ENCODE results near the gene PLCH1. TPM values are rescaled to one million over a fixed set of nuclear protein-coding genes. Genes with fewer than 3 reads are reported as not detected.

Gene PLCH1
- total and polyA plus RNA-seq, 9 of the 15 experiments (the other 6 are each of a cell fraction or from before 2014, with no cell fraction given) = 0.17 to 0.62 (median 0.40) TPM

GRCh38 chr3:155598671-155599070 lies 146.2 kb downstream of the PLCH1 start:
- ChIA-PET POLR2A (interaction anchor here (0.7 kb wide), 1 partner anchor 81 kb away, joined by 3 read pairs; no protein-coding TSS in a partner anchor), CTCF (ENCODE audit: low intra/inter-chr PET ratio) (no interaction called here)
- ATAC-seq = no peak

More at GRCh38 chr3:155598671-155599070, 146.2 kb downstream of the PLCH1 start:
- H4K20me1 ChIP-seq (replicated peaks; ENCODE audit: control insufficient read depth, insufficient read depth, low read length) = no peaks in the 10 kb centered on the region
- H2AFZ ChIP-seq (ENCODE audit: low read depth, low read length) = no peak overlapping the region
- H3K4me2 ChIP-seq (ENCODE audit: insufficient read depth, low read length) = no peak overlapping the region
- in situ Hi-C loops (cut with MboI) (no loop called here), intact Hi-C loops (cut with micrococcal nuclease) (no loop called here)
- no peaks in the 10 kb centered on the region for H3K79me2 ChIP-seq (ENCODE audit: control insufficient read depth, insufficient read depth, low read length)
- no peaks in the 10 kb centered on the region for H3K36me3 ChIP-seq (ENCODE audit: control insufficient read depth, insufficient read depth, low read length)
- TF ChIP-seq ZNF561 (CRISPR knock-in tag; conservative IDR thresholded peaks at IDR 0.05) = no peak
- no peak for TF ChIP-seq E4F1 (CRISPR knock-in tag; IDR thresholded peaks at IDR 0.05; ENCODE audit: borderline replicate concordance)
- TF ChIP-seq ASH1L (IDR thresholded peaks at IDR 0.05; ENCODE audit: borderline replicate concordance, low read depth, partially characterized antibody) = no peak
- no peak for TF ChIP-seq NR4A1 (CRISPR knock-in tag; IDR thresholded peaks at IDR 0.05)
- TF ChIP-seq NR4A1 (tag; IDR thresholded peaks at IDR 0.05) = no peak
- no peak for TF ChIP-seq IRF9 (tag; IDR thresholded peaks at IDR 0.05)
- TF ChIP-seq TBP (optimal IDR thresholded peaks at IDR 0.05; ENCODE audit: low read depth, low read length) = peak; percentile 59
- TF ChIP-seq MBD2 (IDR thresholded peaks at IDR 0.05; ENCODE audit: borderline replicate concordance, low read depth) = no peak
- no peak for TF ChIP-seq CBX3 (IDR thresholded peaks at IDR 0.05; ENCODE audit: borderline replicate concordance in 1 of 2, low read length in 2 of 2)
- TF ChIP-seq POLR2AphosphoS5 (IDR thresholded peaks at IDR 0.05; ENCODE audit: control insufficient read depth, insufficient read depth, low read depth, low read length) = 0 out of 2 replicates have a peak, but pooled peaks have one; percentile 19
- no peak for TF ChIP-seq ETV1 (tag; conservative IDR thresholded peaks at IDR 0.05; ENCODE audit: low read depth)
- TF ChIP-seq KLF6 (CRISPR knock-in tag; IDR thresholded peaks at IDR 0.05; ENCODE audit: borderline replicate concordance) = no peak
- no peak for TF ChIP-seq SMAD2 (IDR thresholded peaks at IDR 0.05; ENCODE audit: low read depth, low read length)
- no peak for TF ChIP-seq CREBBP (IDR thresholded peaks at IDR 0.05; ENCODE audit: low read depth, low read length)
- no peak for TF ChIP-seq FOXJ3 (CRISPR knock-in tag; IDR thresholded peaks at IDR 0.05)
- TF ChIP-seq GTF2A2 (tag; IDR thresholded peaks at IDR 0.05) = 0 out of 2 replicates have a peak, but pooled peaks have one; percentile 20
- no peak for TF ChIP-seq HNRNPK (IDR thresholded peaks at IDR 0.05; ENCODE audit: low read depth, low read length, poor library complexity, severe bottlenecking)
- FAIRE-seq (no peak), DNase-seq (ENCODE audit: extremely low read depth in 1 of 4, low spot score in 3 of 4) (no peak)
- H3K9ac ChIP-seq (ENCODE audit: insufficient read depth in 1 of 2, low read depth in 2 of 2, low read length in 2 of 2) = no peak overlapping the region
- no peaks in the 10 kb centered on the region for H3K9me3 ChIP-seq (replicated peaks; ENCODE audit: control insufficient read depth, insufficient read depth, low read depth, low read length)
- no peaks in the 10 kb centered on the region for H3K4me1 ChIP-seq (replicated peaks in 1 of 2; ENCODE audit: control insufficient read depth in 2 of 2, insufficient read depth in 2 of 2, low read length in 2 of 2)
- 9% methylated on average over 2 of the region's 3 CpGs for WGBS (ENCODE audit: insufficient coverage, low coverage, missing lambda C conversion rate)
- no TSS peak for BruUV-seq (replicated peaks)
- no peaks in the 10 kb centered on the region for H3K9me1 ChIP-seq (ENCODE audit: control insufficient read depth, insufficient read depth, low read length)
- no peak overlapping the region for H3K27ac ChIP-seq (ENCODE audit: extremely low read depth, low read depth, low read length)
- no peak overlapping the region for H3K4me3 ChIP-seq
- H3K27me3 ChIP-seq (ENCODE audit: control insufficient read depth in 2 of 2, insufficient read depth in 2 of 2, low read length in 2 of 2) = peaks cover 0 to 2% of the 10 kb centered on the region in 2 experiments; a peak in 1 of 5 replicates

All from K562 (cell line).